H1 (cell line): ENCODE results near the gene SEMA5B.

Experiments
- CHD2 ChIP-seq: IDR thresholded peaks from 2 replicates; pipeline ENCODE4 v1.6.1; 2012; ENCODE audit warnings: low read length, improper control_type of control experiment
- EZH2 ChIP-seq: fragments of 200-600 bp; sonication (generic); IDR thresholded peaks from 2 replicates; pipeline ENCODE4 v1.7.1; 2012; ENCODE audit warnings: low read depth, mild to moderate bottlenecking, moderate library complexity, low read length, inconsistent platforms; ENCODE audit not compliant: severe bottlenecking
- GABPA ChIP-seq: IDR thresholded peaks from 2 replicates; pipeline ENCODE4 v1.6.1; 2011; ENCODE audit warnings: mild to moderate bottlenecking, low read length, moderate library complexity, borderline replicate concordance; ENCODE audit not compliant: insufficient read depth
- HDAC2 ChIP-seq, 2 experiments: fragments of 300-600 bp in 1 of 2; sonication (generic) in 1 of 2; IDR thresholded peaks; 2 replicates each; pipeline ENCODE4 v1.6.1; 2011 to 2012; ENCODE audit warnings: low read depth in 2 of 2, low read length in 2 of 2, mild to moderate bottlenecking in 2 of 2, moderate library complexity in 2 of 2, borderline replicate concordance in 1 of 2, inconsistent platforms in 1 of 2
- KDM5A ChIP-seq: fragments of 200-600 bp; IDR thresholded peaks from 2 replicates; pipeline ENCODE4 v1.7.1; 2012; ENCODE audit warnings: mild to moderate bottlenecking, low read length, inconsistent platforms, mixed read lengths
- MAFK ChIP-seq: IDR thresholded peaks from 2 replicates; pipeline ENCODE4 v1.6.1; 2012; ENCODE audit warnings: low read depth, mild to moderate bottlenecking, improper control_type of control experiment, low read length
- POLR2A ChIP-seq, 2 experiments: IDR thresholded peaks; 1 replicate in 1 of 2; 2 replicates in 1 of 2; pipeline ENCODE4 v1.6.1; 2011; ENCODE audit warnings: low read depth in 2 of 2, low read length in 2 of 2, mild to moderate bottlenecking in 2 of 2; ENCODE audit errors: control extremely low read depth in 1 of 2
- SIN3A ChIP-seq, 2 experiments: IDR thresholded peaks in 1 of 2; conservative IDR thresholded peaks in 1 of 2; 2 replicates each; pipeline ENCODE4 v1.6.1; 2011 to 2012; ENCODE audit warnings: low read length in 2 of 2, improper control_type of control experiment in 1 of 2, low read depth in 1 of 2, mild to moderate bottlenecking in 1 of 2
- SIX5 ChIP-seq: IDR thresholded peaks from 2 replicates; pipeline ENCODE4 v1.6.1; 2011; ENCODE audit warnings: mild to moderate bottlenecking, low read depth, low read length
- SRF ChIP-seq: IDR thresholded peaks from 2 replicates; pipeline ENCODE4 v1.6.1; 2011; ENCODE audit warnings: mild to moderate bottlenecking, low read depth, low read length, moderate library complexity
- SUZ12 ChIP-seq: fragments of 200-600 bp; sonication (generic); IDR thresholded peaks from 2 replicates; pipeline ENCODE4 v1.6.1; 2012; ENCODE audit warnings: mild to moderate bottlenecking, inconsistent platforms, low read length, moderate library complexity, mixed read lengths
- ZNF274 ChIP-seq: IDR thresholded peaks from 2 replicates; pipeline ENCODE4 v1.7.0; 2012; ENCODE audit warnings: low read length, borderline replicate concordance; ENCODE audit errors: extremely low read depth
- TF ChIP-seq, protein P1 (sequence below), 3 experiments: IDR thresholded peaks; 1 replicate in 2 of 3; 2 replicates in 1 of 3; pipeline versions ENCODE4 v1.5.1 to v1.6.1; 2011; ENCODE audit warnings: low read length in 3 of 3, mild to moderate bottlenecking in 3 of 3, inconsistent platforms in 2 of 3, low read depth in 1 of 3, moderate library complexity in 1 of 3; ENCODE audit not compliant: insufficient read depth in 1 of 3; ENCODE audit errors: control extremely low read depth in 1 of 3
- TF ChIP-seq, protein P2 (sequence below): IDR thresholded peaks from 2 replicates; pipeline ENCODE4 v1.6.1; 2012; ENCODE audit warnings: low read length, inconsistent platforms

- TF ChIP-seq SIN3A (conservative IDR thresholded peaks at IDR 0.05 in 1 of 2, IDR thresholded peaks at IDR 0.05 in 1 of 2; ENCODE audit: low read depth in 1 of 2, low read length in 2 of 2) (no peak), SRF (no peak), SUZ12 (no peak), EZH2 (no peak), MAFK (no peak), POLR2A (IDR thresholded peaks at IDR 0.05; ENCODE audit: control extremely low read depth in 1 of 2, low read depth in 2 of 2, low read length in 2 of 2) (no peak), HDAC2 (IDR thresholded peaks at IDR 0.05; ENCODE audit: borderline replicate concordance in 1 of 2, low read depth in 2 of 2, low read length in 2 of 2) (no peak), CHD2 (no peak), SIX5 (no peak), ZNF274 (no peak), GABPA (no peak), KDM5A (no peak)
- TF ChIP-seq, protein P1, sequence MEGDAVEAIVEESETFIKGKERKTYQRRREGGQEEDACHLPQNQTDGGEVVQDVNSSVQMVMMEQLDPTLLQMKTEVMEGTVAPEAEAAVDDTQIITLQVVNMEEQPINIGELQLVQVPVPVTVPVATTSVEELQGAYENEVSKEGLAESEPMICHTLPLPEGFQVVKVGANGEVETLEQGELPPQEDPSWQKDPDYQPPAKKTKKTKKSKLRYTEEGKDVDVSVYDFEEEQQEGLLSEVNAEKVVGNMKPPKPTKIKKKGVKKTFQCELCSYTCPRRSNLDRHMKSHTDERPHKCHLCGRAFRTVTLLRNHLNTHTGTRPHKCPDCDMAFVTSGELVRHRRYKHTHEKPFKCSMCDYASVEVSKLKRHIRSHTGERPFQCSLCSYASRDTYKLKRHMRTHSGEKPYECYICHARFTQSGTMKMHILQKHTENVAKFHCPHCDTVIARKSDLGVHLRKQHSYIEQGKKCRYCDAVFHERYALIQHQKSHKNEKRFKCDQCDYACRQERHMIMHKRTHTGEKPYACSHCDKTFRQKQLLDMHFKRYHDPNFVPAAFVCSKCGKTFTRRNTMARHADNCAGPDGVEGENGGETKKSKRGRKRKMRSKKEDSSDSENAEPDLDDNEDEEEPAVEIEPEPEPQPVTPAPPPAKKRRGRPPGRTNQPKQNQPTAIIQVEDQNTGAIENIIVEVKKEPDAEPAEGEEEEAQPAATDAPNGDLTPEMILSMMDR (IDR thresholded peaks at IDR 0.05; ENCODE audit: control extremely low read depth in 1 of 3, insufficient read depth in 1 of 3, low read depth in 1 of 3, low read length in 3 of 3), result no peak
- TF ChIP-seq, protein P2, sequence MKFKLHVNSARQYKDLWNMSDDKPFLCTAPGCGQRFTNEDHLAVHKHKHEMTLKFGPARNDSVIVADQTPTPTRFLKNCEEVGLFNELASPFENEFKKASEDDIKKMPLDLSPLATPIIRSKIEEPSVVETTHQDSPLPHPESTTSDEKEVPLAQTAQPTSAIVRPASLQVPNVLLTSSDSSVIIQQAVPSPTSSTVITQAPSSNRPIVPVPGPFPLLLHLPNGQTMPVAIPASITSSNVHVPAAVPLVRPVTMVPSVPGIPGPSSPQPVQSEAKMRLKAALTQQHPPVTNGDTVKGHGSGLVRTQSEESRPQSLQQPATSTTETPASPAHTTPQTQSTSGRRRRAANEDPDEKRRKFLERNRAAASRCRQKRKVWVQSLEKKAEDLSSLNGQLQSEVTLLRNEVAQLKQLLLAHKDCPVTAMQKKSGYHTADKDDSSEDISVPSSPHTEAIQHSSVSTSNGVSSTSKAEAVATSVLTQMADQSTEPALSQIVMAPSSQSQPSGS, result no peak
Measured at GRCh38 chr3:123005291-123005690, 22.3 kb downstream of the SEMA5B start.
